Neural progenitor cell (in vitro differentiated cells): Measurements from ENCODE around the gene TRIO.

Source experiments
- CTCF ChIP-seq: fragments of 200-600 bp; sonication (generic); IDR thresholded peaks from 2 replicates; pipeline ENCODE4 v1.5.1; 2017; ENCODE audit warnings: antibody characterized with exemption, mild to moderate bottlenecking
- EZH2 ChIP-seq: fragments of 200-600 bp; sonication (generic); IDR thresholded peaks from 2 replicates; pipeline ENCODE4 v1.6.1; 2017; ENCODE audit warnings: antibody characterized with exemption, mild to moderate bottlenecking, moderate library complexity

DNA sequence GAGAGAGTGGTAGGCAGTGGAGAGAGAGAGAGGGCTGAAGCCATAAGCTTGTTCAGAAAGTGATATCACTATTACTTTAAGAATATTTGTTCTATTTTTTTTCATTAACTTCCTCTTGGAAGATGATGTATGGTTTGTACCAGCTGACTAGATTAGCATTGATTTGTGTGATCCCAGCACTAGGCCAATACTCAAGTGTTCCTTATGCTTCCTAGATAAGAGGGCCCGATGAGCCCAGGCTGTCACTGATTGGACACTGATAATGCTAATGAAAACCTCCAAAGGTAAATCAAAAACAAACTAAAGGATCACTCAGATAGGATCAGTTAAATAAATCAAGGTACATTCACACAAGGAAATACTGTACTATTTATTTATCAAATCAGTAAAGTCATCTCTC lies 385.8 kb downstream of the TRIO start:
- TF ChIP-seq CTCF (no peak), EZH2 (no peak)
